Measurements from ENCODE around the gene LAMC2. TPM values are rescaled to one million over a fixed set of nuclear protein-coding genes. Genes with fewer than 3 reads are reported as not detected.

Gene LAMC2
- total RNA-seq, 1 donor from 2014 or later = 24.9 TPM

GRCh38 chr1:183287191-183287675, 101.2 kb downstream of the LAMC2 start:
- no peak for TF ChIP-seq CTCF (IDR thresholded peaks at IDR 0.05)
- DNase-seq = no peak
- Histone ChIP-seq H3K36me3 (no peaks in the 10 kb centered on the region), H3K4me3 (no peak overlapping the region), H3K27me3 (ENCODE audit: low read depth) (no peaks in the 10 kb centered on the region), H3K9me3 (no peaks in the 10 kb centered on the region), H3K27ac (no peak overlapping the region), H3K4me1 (peaks cover 17% of the 10 kb centered on the region)
- intact Hi-C loops (cut with DNase I) = no loop called here
- peak; percentile 7 to 29 for ATAC-seq

GRCh38 chr1:183288583-183288982, 102.5 kb downstream of the LAMC2 start:
- Histone ChIP-seq H3K27ac (no peak overlapping the region), H3K4me3 (no peak overlapping the region), H3K9me3 (no peaks in the 10 kb centered on the region), H3K4me1 (peaks cover 9% of the 10 kb centered on the region), H3K27me3 (ENCODE audit: low read depth) (no peaks in the 10 kb centered on the region), H3K36me3 (no peaks in the 10 kb centered on the region)
- no peak for DNase-seq
- no peak for ATAC-seq
- intact Hi-C loops (cut with DNase I) = no loop called here
- TF ChIP-seq CTCF (IDR thresholded peaks at IDR 0.05) = no peak

- intact Hi-C loops (cut with DNase I) = no loop called here
Measured at GRCh38 chr1:183289051-183289496, 103.0 kb downstream of the LAMC2 start.

GRCh38 chr1:183290628-183291027, 104.6 kb downstream of the LAMC2 start:
- intact Hi-C loops (cut with DNase I) = no loop called here
- TF ChIP-seq CTCF (IDR thresholded peaks at IDR 0.05) = no peak
- H3K36me3 ChIP-seq = no peaks in the 10 kb centered on the region
- no peaks in the 10 kb centered on the region for H3K27me3 ChIP-seq (ENCODE audit: low read depth)
- H3K4me3 ChIP-seq = no peak overlapping the region
- no peak for ATAC-seq
- no peak overlapping the region for H3K27ac ChIP-seq
- H3K4me1 ChIP-seq = peaks cover 9% of the 10 kb centered on the region
- no peak for DNase-seq
- no peaks in the 10 kb centered on the region for H3K9me3 ChIP-seq

More at GRCh38 chr1:183289051-183289496, 103.0 kb downstream of the LAMC2 start:
- DNase-seq (no peak), ATAC-seq (no peak)
- Histone ChIP-seq H3K4me1 (peaks cover 9% of the 10 kb centered on the region), H3K9me3 (no peaks in the 10 kb centered on the region), H3K4me3 (no peak overlapping the region), H3K36me3 (no peaks in the 10 kb centered on the region), H3K27ac (no peak overlapping the region), H3K27me3 (ENCODE audit: low read depth) (no peaks in the 10 kb centered on the region)
- no peak for TF ChIP-seq CTCF (IDR thresholded peaks at IDR 0.05)

GRCh38 chr1:183291216-183291762, 105.2 kb downstream of the LAMC2 start:
- no peaks in the 10 kb centered on the region for H3K9me3 ChIP-seq
- H3K36me3 ChIP-seq = no peaks in the 10 kb centered on the region
- DNase-seq (no peak), ATAC-seq (peak in 1 of 2 donors; percentile 37)
- intact Hi-C loops (cut with DNase I) = no loop called here
- peaks cover 9% of the 10 kb centered on the region for H3K4me1 ChIP-seq
- no peak for TF ChIP-seq CTCF (IDR thresholded peaks at IDR 0.05)
- no peaks in the 10 kb centered on the region for H3K27me3 ChIP-seq (ENCODE audit: low read depth)
- H3K4me3 ChIP-seq = no peak overlapping the region
- no peak overlapping the region for H3K27ac ChIP-seq
